Peyer's patch (tissue), 4 donors: ENCODE measurements around the gene MX1. TPM values are rescaled to one million over a fixed set of nuclear protein-coding genes. Genes with fewer than 3 reads are reported as not detected.
"Not testable (repeated sequence)": the region's sequence is repeated elsewhere in the genome, so short reads cannot be mapped to it uniquely, and the experiment has no call there.

Experiments used
- DNase-seq, 3 donors: peaks; one replicate each; pipeline ENCODE4 v3.0.0-alpha.2; 2017 to 2019
- H3K27ac ChIP-seq, 4 donors: fragments of 200-600 bp; sonication (generic); one replicate each; pipeline ENCODE4 v1.5.1; 2016 to 2019
- H3K27me3 ChIP-seq, 2 donors: fragments of 200-600 bp; sonication (generic); one replicate each; pipeline ENCODE4 v1.5.1; 2019
- H3K36me3 ChIP-seq, 3 donors: fragments of 200-600 bp; sonication (generic); one replicate each; pipeline ENCODE4 v1.5.1; 2016 to 2019
- H3K4me1 ChIP-seq, 4 donors: fragments of 200-600 bp; sonication (generic); one replicate each; pipeline ENCODE4 v1.5.1; 2016 to 2019
- H3K4me3 ChIP-seq, 4 donors: fragments of 200-600 bp; sonication (generic); 1 replicate in 3 of 4; 2 replicates in 1 of 4; pipeline ENCODE4 v1.5.1; 2016 to 2019; ENCODE audit warnings: mild to moderate bottlenecking in 1 of 4
- H3K9me3 ChIP-seq, 4 donors: fragments of 200-600 bp; sonication (generic); one replicate each; pipeline ENCODE4 v1.5.1; 2016 to 2019; ENCODE audit warnings: mild to moderate bottlenecking in 1 of 4
- POLR2A ChIP-seq, 2 donors: fragments of 450-650 bp; IDR thresholded peaks; one replicate each; pipeline ENCODE4 v1.5.1; 2017; ENCODE audit warnings: antibody characterized with exemption in 2 of 2, mild to moderate bottlenecking in 2 of 2, moderate library complexity in 2 of 2
- total RNA-seq, 4 donors: library from RNA; depleted of rRNA; stranded (reverse); fragments of >200 nt; gene quantifications; one replicate each; pipeline ENCODE4 v1.1.0, GENCODE V29; 2016
- TF ChIP-seq, protein P1 (sequence below), 6 experiments: fragments of 450-650 bp in 4 of 6; fragments of 200-600 bp in 2 of 6; sonication (generic) in 1 of 6; IDR thresholded peaks; one replicate each; pipeline ENCODE4 v1.5.1; 2017 to 2019; ENCODE audit warnings: antibody characterized with exemption in 6 of 6, mild to moderate bottlenecking in 3 of 6, moderate library complexity in 1 of 6

MX1 gene
- total RNA-seq, 4 donors from 2014 or later = 52.4 to 109 (median 78.9) TPM

DNA sequence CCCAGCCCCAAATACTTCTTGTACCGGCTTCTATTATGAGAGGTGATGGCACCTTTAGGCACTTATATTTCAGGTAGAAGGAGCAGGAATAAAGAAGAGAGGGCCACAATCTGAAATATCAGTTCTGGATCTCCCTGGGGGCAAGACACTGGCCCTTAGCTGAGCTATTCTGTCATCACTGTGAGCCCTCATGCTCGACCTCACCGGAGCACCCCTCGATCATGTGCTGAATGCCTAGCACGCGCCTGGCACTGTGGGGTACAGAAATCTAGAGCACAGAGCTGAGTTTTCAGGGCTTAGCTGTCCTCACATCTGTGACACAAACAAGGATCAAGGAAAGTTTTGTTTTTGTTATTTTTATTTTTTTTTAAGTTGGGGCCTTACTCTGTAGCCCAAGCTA lies 7.6 kb upstream of the MX1 start:
- Histone ChIP-seq H3K27ac (no peak overlapping the region), H3K36me3 (no peaks in the 10 kb centered on the region), H3K9me3 (no peaks in the 10 kb centered on the region), H3K27me3 (no peaks in the 10 kb centered on the region), H3K4me3 (no peak overlapping the region), H3K4me1 (peaks cover 0 to 17% (median 1%) of the 10 kb centered on the region in 4 donors)
- no peak for TF ChIP-seq POLR2A (IDR thresholded peaks at IDR 0.05)
- TF ChIP-seq, protein P1, sequence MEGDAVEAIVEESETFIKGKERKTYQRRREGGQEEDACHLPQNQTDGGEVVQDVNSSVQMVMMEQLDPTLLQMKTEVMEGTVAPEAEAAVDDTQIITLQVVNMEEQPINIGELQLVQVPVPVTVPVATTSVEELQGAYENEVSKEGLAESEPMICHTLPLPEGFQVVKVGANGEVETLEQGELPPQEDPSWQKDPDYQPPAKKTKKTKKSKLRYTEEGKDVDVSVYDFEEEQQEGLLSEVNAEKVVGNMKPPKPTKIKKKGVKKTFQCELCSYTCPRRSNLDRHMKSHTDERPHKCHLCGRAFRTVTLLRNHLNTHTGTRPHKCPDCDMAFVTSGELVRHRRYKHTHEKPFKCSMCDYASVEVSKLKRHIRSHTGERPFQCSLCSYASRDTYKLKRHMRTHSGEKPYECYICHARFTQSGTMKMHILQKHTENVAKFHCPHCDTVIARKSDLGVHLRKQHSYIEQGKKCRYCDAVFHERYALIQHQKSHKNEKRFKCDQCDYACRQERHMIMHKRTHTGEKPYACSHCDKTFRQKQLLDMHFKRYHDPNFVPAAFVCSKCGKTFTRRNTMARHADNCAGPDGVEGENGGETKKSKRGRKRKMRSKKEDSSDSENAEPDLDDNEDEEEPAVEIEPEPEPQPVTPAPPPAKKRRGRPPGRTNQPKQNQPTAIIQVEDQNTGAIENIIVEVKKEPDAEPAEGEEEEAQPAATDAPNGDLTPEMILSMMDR (IDR thresholded peaks at IDR 0.05) = no peak
- no peak for DNase-seq

GRCh38 chr21:41418956-41419680 lies 6.9 kb upstream of the MX1 start:
- H3K27ac ChIP-seq = peak overlapping the region in 3 of 4 donors; percentile 65 to 91 (median 78)
- TF ChIP-seq, protein P1 (IDR thresholded peaks at IDR 0.05) = no peak
- no peak for TF ChIP-seq POLR2A (IDR thresholded peaks at IDR 0.05)
- H3K4me3 ChIP-seq = no peak overlapping the region
- no peaks in the 10 kb centered on the region for H3K27me3 ChIP-seq
- H3K36me3 ChIP-seq = no peaks in the 10 kb centered on the region
- H3K9me3 ChIP-seq = no peaks in the 10 kb centered on the region
- peaks cover 0 to 17% (median 1%) of the 10 kb centered on the region in 4 donors for H3K4me1 ChIP-seq
- DNase-seq = no peak

- H3K36me3 ChIP-seq = no peaks in the 10 kb centered on the region
- peak overlapping the region; percentile 65 to 91 (median 82) for H3K27ac ChIP-seq
- H3K9me3 ChIP-seq = no peaks in the 10 kb centered on the region
- TF ChIP-seq, protein P1 (IDR thresholded peaks at IDR 0.05) = no peak
- peak in 1 of 2 donors; percentile 18 for TF ChIP-seq POLR2A (IDR thresholded peaks at IDR 0.05)
- H3K27me3 ChIP-seq = no peaks in the 10 kb centered on the region
- H3K4me3 ChIP-seq = peak overlapping the region; percentile 51 to 81 (median 58)
- peak; percentile 66 to 86 (median 86) for DNase-seq
- peaks cover 0 to 17% (median 1%) of the 10 kb centered on the region in 4 donors for H3K4me1 ChIP-seq
Measured at GRCh38 chr21:41419921-41420862, 5.8 kb upstream of the MX1 start.

DNA sequence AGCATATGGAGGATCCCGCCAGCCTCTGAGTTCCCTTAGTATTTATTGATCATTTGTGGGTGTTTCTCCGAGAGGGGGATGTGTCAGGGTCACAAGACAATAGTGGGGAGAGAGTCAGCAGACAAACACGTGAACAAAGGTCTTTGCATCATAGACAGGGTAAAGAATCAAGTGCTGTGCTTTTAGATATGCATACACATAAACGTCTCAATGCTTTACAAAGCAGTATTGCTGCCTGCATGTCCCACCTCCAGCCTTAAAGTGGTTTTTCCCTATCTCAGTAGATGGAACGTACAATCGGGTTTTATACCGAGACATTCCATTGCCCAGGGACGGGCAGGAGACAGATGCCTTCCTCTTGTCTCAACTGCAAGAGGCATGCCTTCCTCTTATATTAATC lies 5.0 kb upstream of the MX1 start:
- H3K4me3 ChIP-seq = peak overlapping the region in 2 of 4 donors; percentile 56 to 81
- peak overlapping the region; percentile 65 to 91 (median 82) for H3K27ac ChIP-seq
- H3K36me3 ChIP-seq, DNase-seq, H3K27me3 ChIP-seq, H3K9me3 ChIP-seq: not testable (repeated sequence)
- H3K4me1 ChIP-seq = peaks cover 0 to 21% (median 1%) of the 10 kb centered on the region in 4 donors

DNA sequence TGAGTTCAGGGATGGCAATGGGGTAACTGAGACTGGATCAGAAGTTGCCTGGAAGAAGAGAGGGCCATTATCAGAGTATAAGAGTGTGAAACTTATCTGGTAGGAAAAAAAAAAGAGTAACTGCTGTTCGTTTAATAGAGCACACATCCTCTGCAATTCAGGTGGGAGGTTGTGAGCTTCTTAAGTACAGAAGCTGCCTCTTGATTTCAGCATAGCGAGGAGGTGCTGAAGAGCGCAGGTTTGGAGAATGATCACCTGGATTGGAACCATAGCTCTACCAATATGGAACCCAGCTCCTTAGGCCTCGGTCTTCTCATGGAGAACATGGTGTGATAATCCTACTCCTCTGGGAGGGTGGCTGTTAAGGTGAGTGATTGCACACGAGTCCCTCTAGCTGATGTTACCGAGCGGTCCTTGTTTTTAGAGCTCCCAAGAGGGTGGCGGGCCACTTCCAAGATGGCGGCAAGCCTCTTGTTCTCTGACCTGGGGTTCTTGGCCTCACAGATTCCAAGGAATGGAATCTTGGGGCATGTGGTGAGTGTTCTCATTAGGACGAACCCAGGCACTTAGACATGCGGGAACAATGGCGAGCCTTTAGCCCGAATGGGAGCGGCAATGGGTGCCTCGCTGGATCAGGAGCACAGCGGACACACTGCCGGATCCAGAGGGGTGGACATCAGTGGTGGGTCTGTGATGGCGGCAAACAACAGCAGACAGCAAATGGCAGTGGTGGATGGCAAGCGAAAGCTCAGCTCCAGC lies 3.3 kb upstream of the MX1 start:
- Histone ChIP-seq H3K27ac (no peak overlapping the region), H3K4me1 (peaks cover 0 to 27% (median 3%) of the 10 kb centered on the region in 4 donors), H3K4me3 (no peak overlapping the region), H3K36me3 (no peaks in the 10 kb centered on the region), H3K27me3 (no peaks in the 10 kb centered on the region), H3K9me3 (no peaks in the 10 kb centered on the region)
- no peak for DNase-seq
- no peak for TF ChIP-seq POLR2A (IDR thresholded peaks at IDR 0.05)
- TF ChIP-seq, protein P1 (IDR thresholded peaks at IDR 0.05) = no peak

- not testable (repeated sequence) for H3K9me3 ChIP-seq, H3K27ac ChIP-seq, H3K27me3 ChIP-seq, H3K4me3 ChIP-seq, H3K36me3 ChIP-seq, DNase-seq
- H3K4me1 ChIP-seq = peaks cover 0 to 27% (median 3%) of the 10 kb centered on the region in 4 donors
Measured at GRCh38 chr21:41423305-41423636, 2.8 kb upstream of the MX1 start.
